Lower lobe of right lung (tissue), 2 donors: ENCODE results near the gene NDUFS3. TPM values are rescaled to one million over a fixed set of nuclear protein-coding genes. Genes with fewer than 3 reads are reported as not detected.

Source experiments
- ATAC-seq, 2 donors: fragments of 200-7000 bp; cut with Tn5 transposase; one replicate each; pipeline ENCODE4 v1.9.1; 2020 to 2022; ENCODE audit warnings: mild to moderate bottlenecking in 2 of 2, moderate library complexity in 2 of 2
- DNase-seq: peaks from one replicate; pipeline ENCODE4 v3.0.0-alpha.2; 2020
- H3K27ac ChIP-seq: fragments of 200-600 bp; one replicate; pipeline ENCODE4 v1.8.0; 2022
- H3K27me3 ChIP-seq: fragments of 200-600 bp; one replicate; pipeline ENCODE4 v1.8.0; 2022; ENCODE audit warnings: low read depth
- H3K36me3 ChIP-seq: fragments of 200-600 bp; one replicate; pipeline ENCODE4 v1.8.0; 2022; ENCODE audit warnings: mild to moderate bottlenecking
- H3K4me1 ChIP-seq: fragments of 200-600 bp; one replicate; pipeline ENCODE4 v1.8.0; 2022
- H3K4me3 ChIP-seq: fragments of 200-600 bp; one replicate; pipeline ENCODE4 v1.8.0; 2022; ENCODE audit warnings: mild to moderate bottlenecking
- H3K9me3 ChIP-seq: fragments of 200-600 bp; one replicate; pipeline ENCODE4 v1.8.0; 2022
- CTCF ChIP-seq: fragments of 200-600 bp; IDR thresholded peaks from one replicate; pipeline ENCODE4 v1.8.0; 2022; ENCODE audit warnings: antibody characterized with exemption, mild to moderate bottlenecking
- intact Hi-C: fragments of 100-400 bp; cut with DNase I; formaldehyde crosslinking; loops from one replicate; pipeline ENCODE4 v1.11.0; 2022
- total RNA-seq: library from RNA; stranded (reverse); fragmentation: NEBNext Ultra II Directional; extraction: Animal tissue kit (Norgen Biotek cat#: 25700); gene quantifications from one replicate; pipeline ENCODE4 v1.2.1, GENCODE V29; 2021
- donor health status: DM: no; HTN: yes; CAD: no; lungs with severe emphysema.

The NDUFS3 gene
- total RNA-seq, 1 donor from 2014 or later: 79.0 TPM

- Histone ChIP-seq H3K4me3 (no peak overlapping the region), H3K36me3 (no peaks in the 10 kb centered on the region), H3K27me3 (peaks cover 7% of the 10 kb centered on the region), H3K9me3 (no peaks in the 10 kb centered on the region), H3K27ac (no peak overlapping the region), H3K4me1 (no peaks in the 10 kb centered on the region)
- ATAC-seq (no peak), DNase-seq (no peak)
- intact Hi-C loops: no loop called here
- TF ChIP-seq CTCF: no peak
Measured at GRCh38 chr11:47599902-47600301, 21.0 kb downstream of the NDUFS3 start.

GRCh38 chr11:47603295-47603694, 24.4 kb downstream of the NDUFS3 start:
- H3K4me3 ChIP-seq: no peak overlapping the region
- no peaks in the 10 kb centered on the region for H3K9me3 ChIP-seq
- no peak for TF ChIP-seq CTCF
- H3K27me3 ChIP-seq: no peaks in the 10 kb centered on the region
- DNase-seq (no peak), ATAC-seq (no peak)
- H3K4me1 ChIP-seq: no peaks in the 10 kb centered on the region
- H3K27ac ChIP-seq: no peak overlapping the region
- H3K36me3 ChIP-seq: no peaks in the 10 kb centered on the region
- intact Hi-C loops: no loop called here

- no peaks in the 10 kb centered on the region for H3K27me3 ChIP-seq
- ATAC-seq: no peak
- H3K9me3 ChIP-seq: no peaks in the 10 kb centered on the region
- H3K36me3 ChIP-seq: peaks cover 3% of the 10 kb centered on the region
- no peak overlapping the region for H3K27ac ChIP-seq
- no peak for TF ChIP-seq CTCF
- H3K4me1 ChIP-seq: no peaks in the 10 kb centered on the region
- intact Hi-C loops: no loop called here
- H3K4me3 ChIP-seq: no peak overlapping the region
- DNase-seq: no peak
Measured at GRCh38 chr11:47605921-47606320, 27.0 kb downstream of the NDUFS3 start.

GRCh38 chr11:47606731-47607130, 27.9 kb downstream of the NDUFS3 start:
- Histone ChIP-seq H3K4me1 (no peaks in the 10 kb centered on the region), H3K9me3 (no peaks in the 10 kb centered on the region), H3K4me3 (no peak overlapping the region), H3K36me3 (peaks cover 11% of the 10 kb centered on the region), H3K27me3 (no peaks in the 10 kb centered on the region), H3K27ac (no peak overlapping the region)
- no peak for TF ChIP-seq CTCF
- ATAC-seq (no peak), DNase-seq (no peak)
- intact Hi-C loops: no loop called here

GRCh38 chr11:47607380-47607779, 28.5 kb downstream of the NDUFS3 start:
- intact Hi-C loops: no loop called here
- H3K27ac ChIP-seq: no peak overlapping the region

More at GRCh38 chr11:47607380-47607779, 28.5 kb downstream of the NDUFS3 start:
- no peak overlapping the region for H3K4me3 ChIP-seq
- H3K36me3 ChIP-seq: peaks cover 11% of the 10 kb centered on the region
- no peak for TF ChIP-seq CTCF
- DNase-seq (no peak), ATAC-seq (no peak)
- no peaks in the 10 kb centered on the region for H3K27me3 ChIP-seq
- no peaks in the 10 kb centered on the region for H3K9me3 ChIP-seq
- no peaks in the 10 kb centered on the region for H3K4me1 ChIP-seq
